ENCODE measurements around the gene SCD5.

The SCD5 gene

GRCh38 chr4:82694046-82694445, 104.5 kb downstream of the SCD5 start:
- Histone ChIP-seq H3K36me3 (ENCODE audit: control insufficient read depth in 2 of 2, insufficient read depth in 1 of 2, low read length in 2 of 2) (peaks cover 0 to 8% of the 10 kb centered on the region in 2 experiments; a peak in 1 of 3 replicates), H3K27ac (ENCODE audit: extremely low read depth, low read depth, low read length) (no peak overlapping the region), H3K9me3 (ENCODE audit: control insufficient read depth, insufficient read depth, low read depth, low read length) (no peaks in the 10 kb centered on the region), H3K4me3 (ENCODE audit: low read depth, low read length) (no peak overlapping the region), H3K4me1 (ENCODE audit: control insufficient read depth, insufficient read depth, low read length) (no peaks in the 10 kb centered on the region)
- ChIA-PET CTCF (no interaction called here), POLR2A (no interaction called here)
- TF ChIP-seq ZFHX2 (tag by site-specific recombination; conservative IDR thresholded peaks at IDR 0.05) (peak; percentile 30; the same call in 1 of the 2 replicates), ZNF223 (tag by site-specific recombination; IDR thresholded peaks at IDR 0.05) (no peak), ZNF169 (tag by site-specific recombination; IDR thresholded peaks at IDR 0.05) (no peak), EGR2 (tag by site-specific recombination; IDR thresholded peaks at IDR 0.05; ENCODE audit: low read depth) (peak; percentile 47; the same call in 1 of the 2 replicates)

DNA sequence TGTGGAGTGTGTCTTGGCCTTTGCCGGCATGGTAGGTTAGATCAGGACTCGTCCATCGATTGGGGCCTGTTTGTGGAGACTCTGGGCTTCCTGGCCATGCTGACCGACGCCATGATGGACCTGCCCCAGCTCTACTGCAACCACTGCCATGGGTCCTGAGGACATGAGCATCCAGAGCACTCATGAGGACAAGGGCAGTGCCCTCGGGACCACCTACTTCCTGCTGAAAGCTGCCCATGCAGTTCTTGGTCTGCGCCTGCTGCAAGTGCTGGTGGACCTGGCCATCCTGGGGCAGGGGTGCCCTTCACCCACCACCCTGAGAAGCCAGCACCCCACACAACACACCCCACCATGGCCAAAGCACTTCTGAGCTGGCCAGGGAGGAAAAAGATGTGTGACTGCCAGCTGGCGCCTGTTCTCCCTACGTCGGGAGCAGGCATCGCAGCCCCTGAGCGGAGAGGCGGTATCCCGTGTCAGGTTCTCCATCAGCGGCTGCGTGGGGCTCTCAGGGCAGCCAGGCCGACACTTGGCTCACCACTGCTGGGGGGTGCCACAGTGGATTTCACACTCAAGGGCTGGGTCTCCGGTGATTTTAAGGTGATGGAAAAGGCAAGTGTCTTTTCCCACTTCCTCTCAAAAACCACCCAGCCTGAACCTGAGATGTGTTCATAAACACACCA, 106.4 kb downstream of the SCD5 start:
- ChIA-PET CTCF (interaction anchor here (0.6 kb wide), 1 partner anchor 381 kb away, joined by 5 read pairs; no protein-coding TSS in a partner anchor), POLR2A (no interaction called here)
- H3K27ac ChIP-seq (ENCODE audit: extremely low read depth, low read depth, low read length): no peak overlapping the region
- H3K4me1 ChIP-seq (ENCODE audit: control insufficient read depth, insufficient read depth, low read length): no peaks in the 10 kb centered on the region
- peaks cover 0 to 3% of the 10 kb centered on the region in 2 experiments; a peak in 1 of 3 replicates for H3K36me3 ChIP-seq (ENCODE audit: control insufficient read depth in 2 of 2, insufficient read depth in 1 of 2, low read length in 2 of 2)
- no peak for TF ChIP-seq ZNF585B (tag by site-specific recombination; IDR thresholded peaks at IDR 0.05)
- no peak for TF ChIP-seq ZNF510 (tag by site-specific recombination; IDR thresholded peaks at IDR 0.05; ENCODE audit: insufficient replicate concordance)
- TF ChIP-seq ZNF488 (tag by site-specific recombination; IDR thresholded peaks at IDR 0.05): no peak
- no peak for TF ChIP-seq SP7 (tag by site-specific recombination; IDR thresholded peaks at IDR 0.05)
- TF ChIP-seq ZNF664 (tag by site-specific recombination; IDR thresholded peaks at IDR 0.05): no peak
- no peak for TF ChIP-seq ZNF629 (tag by site-specific recombination; IDR thresholded peaks at IDR 0.05)
- TF ChIP-seq ZNF114 (tag by site-specific recombination; IDR thresholded peaks at IDR 0.05): no peak
- TF ChIP-seq, protein P1, sequence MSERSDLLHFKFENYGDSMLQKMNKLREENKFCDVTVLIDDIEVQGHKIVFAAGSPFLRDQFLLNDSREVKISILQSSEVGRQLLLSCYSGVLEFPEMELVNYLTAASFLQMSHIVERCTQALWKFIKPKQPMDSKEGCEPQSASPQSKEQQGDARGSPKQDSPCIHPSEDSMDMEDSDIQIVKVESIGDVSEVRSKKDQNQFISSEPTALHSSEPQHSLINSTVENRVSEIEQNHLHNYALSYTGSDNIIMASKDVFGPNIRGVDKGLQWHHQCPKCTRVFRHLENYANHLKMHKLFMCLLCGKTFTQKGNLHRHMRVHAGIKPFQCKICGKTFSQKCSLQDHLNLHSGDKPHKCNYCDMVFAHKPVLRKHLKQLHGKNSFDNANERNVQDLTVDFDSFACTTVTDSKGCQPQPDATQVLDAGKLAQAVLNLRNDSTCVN (tag by site-specific recombination; optimal IDR thresholded peaks at IDR 0.05): no peak
- TF ChIP-seq ZNF391 (tag by site-specific recombination; IDR thresholded peaks at IDR 0.05; ENCODE audit: borderline replicate concordance, low read depth): no peak
- no peak for TF ChIP-seq MZF1 (tag by site-specific recombination; IDR thresholded peaks at IDR 0.05; ENCODE audit: borderline replicate concordance)
- H3K4me3 ChIP-seq (ENCODE audit: low read depth, low read length): no peak overlapping the region
- no peaks in the 10 kb centered on the region for H3K9me3 ChIP-seq (ENCODE audit: control insufficient read depth, insufficient read depth, low read depth, low read length)

DNA sequence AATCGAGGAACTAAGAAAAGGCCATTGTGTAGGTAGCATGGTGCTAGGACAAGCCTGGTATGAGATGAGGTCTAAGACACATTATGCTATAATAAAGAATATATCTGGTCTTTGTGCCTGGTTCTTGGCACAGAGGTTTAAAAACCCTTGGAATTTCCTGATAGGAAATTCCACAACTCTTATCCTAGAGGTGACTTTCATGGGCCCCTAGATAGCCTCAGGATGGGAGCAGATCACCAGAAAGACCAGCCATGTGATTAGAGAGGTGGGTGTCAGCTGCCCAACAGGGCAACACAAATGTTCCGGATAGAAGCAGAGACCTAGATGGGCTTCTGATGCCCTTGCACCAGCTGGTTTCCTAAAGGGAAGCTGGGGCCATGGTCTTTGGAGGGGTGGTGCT, 107.2 kb downstream of the SCD5 start:
- no peak overlapping the region for H3K27ac ChIP-seq (ENCODE audit: extremely low read depth, low read depth, low read length)
- TF ChIP-seq ZNF416 (tag by site-specific recombination; IDR thresholded peaks at IDR 0.05) (no peak), REPIN1 (tag by site-specific recombination; IDR thresholded peaks at IDR 0.05; ENCODE audit: low read depth) (no peak), ZNF311 (tag by site-specific recombination; IDR thresholded peaks at IDR 0.05; ENCODE audit: borderline replicate concordance) (no peak), HIC1 (tag by site-specific recombination; IDR thresholded peaks at IDR 0.05) (no peak), BCL11B (tag by site-specific recombination; IDR thresholded peaks at IDR 0.05; ENCODE audit: low read depth) (no peak), ZSCAN30 (tag by site-specific recombination; IDR thresholded peaks at IDR 0.05) (no peak), TCF7L2 (IDR thresholded peaks at IDR 0.05; ENCODE audit: borderline replicate concordance, low read depth, low read length) (no peak), EGR2 (tag by site-specific recombination; IDR thresholded peaks at IDR 0.05; ENCODE audit: low read depth) (no peak), ZNF548 (tag by site-specific recombination; IDR thresholded peaks at IDR 0.05) (no peak), ZNF670 (tag by site-specific recombination; IDR thresholded peaks at IDR 0.05; ENCODE audit: low read depth) (no peak), ZNF529 (tag by site-specific recombination; IDR thresholded peaks at IDR 0.05; ENCODE audit: insufficient replicate concordance) (no peak), ZNF514 (tag by site-specific recombination; IDR thresholded peaks at IDR 0.05) (no peak), ZNF157 (tag by site-specific recombination; IDR thresholded peaks at IDR 0.05) (no peak), OSR2 (tag by site-specific recombination; IDR thresholded peaks at IDR 0.05) (no peak), ZNF596 (tag by site-specific recombination; IDR thresholded peaks at IDR 0.05) (no peak)
- no peaks in the 10 kb centered on the region for H3K9me3 ChIP-seq (ENCODE audit: control insufficient read depth, insufficient read depth, low read depth, low read length)
- H3K36me3 ChIP-seq (ENCODE audit: control insufficient read depth in 2 of 2, insufficient read depth in 1 of 2, low read length in 2 of 2): peaks cover 0 to 3% of the 10 kb centered on the region in 2 experiments; a peak in 1 of 3 replicates
- no peaks in the 10 kb centered on the region for H3K4me1 ChIP-seq (ENCODE audit: control insufficient read depth, insufficient read depth, low read length)
- no peak overlapping the region for H3K4me3 ChIP-seq (ENCODE audit: low read depth, low read length)
- POLR2A ChIA-PET: no interaction called here
- CTCF ChIA-PET: interaction anchor here (0.6 kb wide), 1 partner anchor 382 kb away, joined by 5 read pairs; no protein-coding TSS in a partner anchor
